ENCODE data around the gene GSK3A.

DNA sequence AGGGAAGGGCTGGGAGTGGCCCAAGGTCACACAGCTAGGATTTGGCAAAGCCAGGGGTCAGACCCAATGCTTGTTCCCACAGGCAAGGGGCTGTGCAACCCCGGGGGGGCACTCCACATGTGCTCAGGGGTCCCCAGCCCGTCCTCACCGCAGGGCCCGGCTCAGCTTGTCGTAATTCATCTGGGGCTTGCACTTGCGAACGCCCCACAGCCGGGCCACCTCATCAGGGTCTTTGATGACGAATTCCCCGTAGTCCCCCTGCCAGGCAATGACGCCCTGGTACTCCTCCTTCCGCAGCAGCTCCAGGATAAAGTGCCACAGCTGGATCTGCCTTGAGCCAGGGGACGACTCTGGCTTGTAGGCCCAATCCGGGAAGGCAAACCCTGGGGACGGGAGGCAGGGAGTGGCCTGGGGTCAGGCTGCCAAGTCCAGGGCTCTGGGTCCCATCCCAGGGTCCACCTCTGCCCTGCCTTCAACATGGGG is 7.8 kb upstream of the GSK3A start:
- TF ChIP-seq, protein P1, sequence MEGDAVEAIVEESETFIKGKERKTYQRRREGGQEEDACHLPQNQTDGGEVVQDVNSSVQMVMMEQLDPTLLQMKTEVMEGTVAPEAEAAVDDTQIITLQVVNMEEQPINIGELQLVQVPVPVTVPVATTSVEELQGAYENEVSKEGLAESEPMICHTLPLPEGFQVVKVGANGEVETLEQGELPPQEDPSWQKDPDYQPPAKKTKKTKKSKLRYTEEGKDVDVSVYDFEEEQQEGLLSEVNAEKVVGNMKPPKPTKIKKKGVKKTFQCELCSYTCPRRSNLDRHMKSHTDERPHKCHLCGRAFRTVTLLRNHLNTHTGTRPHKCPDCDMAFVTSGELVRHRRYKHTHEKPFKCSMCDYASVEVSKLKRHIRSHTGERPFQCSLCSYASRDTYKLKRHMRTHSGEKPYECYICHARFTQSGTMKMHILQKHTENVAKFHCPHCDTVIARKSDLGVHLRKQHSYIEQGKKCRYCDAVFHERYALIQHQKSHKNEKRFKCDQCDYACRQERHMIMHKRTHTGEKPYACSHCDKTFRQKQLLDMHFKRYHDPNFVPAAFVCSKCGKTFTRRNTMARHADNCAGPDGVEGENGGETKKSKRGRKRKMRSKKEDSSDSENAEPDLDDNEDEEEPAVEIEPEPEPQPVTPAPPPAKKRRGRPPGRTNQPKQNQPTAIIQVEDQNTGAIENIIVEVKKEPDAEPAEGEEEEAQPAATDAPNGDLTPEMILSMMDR (IDR thresholded peaks at IDR 0.05): no peak
- no peak for TF ChIP-seq POLR2A (IDR thresholded peaks at IDR 0.05)
